GM19043 (cell line): ENCODE results near the gene TBX3.

Experiments used
- ATAC-seq: cut with Tn5 transposase; IDR thresholded peaks from one replicate; pipeline ENCODE4 v1.9.1; 2021; ENCODE audit warnings: low read depth; ENCODE audit not compliant: unreplicated experiment

TBX3 gene

DNA sequence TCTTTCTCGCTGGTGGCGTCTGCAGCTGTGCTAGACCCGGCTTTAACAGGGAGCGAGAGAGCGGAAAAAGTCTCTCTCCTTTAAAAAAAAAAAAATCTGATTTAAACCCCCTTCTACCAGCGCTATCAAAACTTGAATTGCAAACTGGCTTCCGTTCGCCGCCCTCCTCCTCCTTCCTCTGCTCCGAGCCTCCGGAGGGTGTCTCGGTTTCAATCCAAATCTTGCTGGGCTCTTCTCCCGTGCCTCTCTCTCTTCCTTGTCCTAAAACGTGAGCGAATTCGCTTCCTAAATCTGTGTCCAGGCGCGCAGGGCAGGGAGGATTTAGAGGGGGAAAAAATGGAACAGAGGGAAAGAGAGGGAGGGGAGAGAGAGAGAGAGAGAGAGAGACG, 272 bp downstream of the TBX3 start:
- ATAC-seq = no peak

DNA sequence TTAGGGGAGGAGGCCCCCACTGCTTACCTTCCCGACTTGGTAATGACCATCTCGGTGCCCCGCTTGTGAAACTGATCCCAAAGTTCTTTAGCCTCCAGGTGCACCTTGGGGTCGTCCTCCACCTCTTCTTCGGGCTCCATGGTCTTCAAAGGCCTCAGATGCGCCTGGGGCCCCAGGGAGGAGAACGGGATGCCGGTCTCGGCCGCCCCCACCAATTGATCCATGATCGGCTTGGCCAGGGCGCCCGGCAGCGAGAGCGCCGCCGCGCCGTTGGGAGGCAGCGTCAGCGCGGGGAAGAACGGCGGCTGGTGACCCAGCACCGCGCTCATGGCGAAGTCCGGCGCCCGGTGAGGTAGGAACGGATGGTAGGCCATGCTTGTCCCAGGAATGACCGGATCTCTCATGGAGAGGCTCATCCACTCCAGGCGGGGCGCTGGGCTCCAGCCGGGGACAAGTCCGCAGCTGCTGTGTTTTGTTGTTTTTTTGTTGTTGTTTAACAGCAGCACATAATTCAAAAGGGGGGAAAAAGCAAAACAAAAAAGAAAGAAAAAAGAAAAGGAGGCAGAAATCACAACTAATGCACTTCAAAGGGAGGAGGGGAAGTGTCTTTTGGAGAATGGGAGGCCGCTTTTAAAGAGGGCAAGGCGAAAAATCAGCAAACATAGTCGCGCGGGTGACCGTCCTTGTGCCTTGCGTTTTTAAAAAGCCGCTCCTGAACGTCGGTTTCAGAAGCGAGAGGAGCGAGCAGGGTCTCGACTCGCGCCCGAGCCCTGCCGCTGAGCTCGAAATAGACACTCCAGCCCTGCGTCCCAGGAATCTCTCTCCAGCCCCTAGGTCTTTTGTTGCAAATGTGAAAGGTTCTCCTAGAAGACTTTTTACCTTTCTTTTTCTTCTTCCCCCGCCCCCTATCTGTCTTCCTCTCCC, 928 bp downstream of the TBX3 start:
- ATAC-seq = no peak

DNA sequence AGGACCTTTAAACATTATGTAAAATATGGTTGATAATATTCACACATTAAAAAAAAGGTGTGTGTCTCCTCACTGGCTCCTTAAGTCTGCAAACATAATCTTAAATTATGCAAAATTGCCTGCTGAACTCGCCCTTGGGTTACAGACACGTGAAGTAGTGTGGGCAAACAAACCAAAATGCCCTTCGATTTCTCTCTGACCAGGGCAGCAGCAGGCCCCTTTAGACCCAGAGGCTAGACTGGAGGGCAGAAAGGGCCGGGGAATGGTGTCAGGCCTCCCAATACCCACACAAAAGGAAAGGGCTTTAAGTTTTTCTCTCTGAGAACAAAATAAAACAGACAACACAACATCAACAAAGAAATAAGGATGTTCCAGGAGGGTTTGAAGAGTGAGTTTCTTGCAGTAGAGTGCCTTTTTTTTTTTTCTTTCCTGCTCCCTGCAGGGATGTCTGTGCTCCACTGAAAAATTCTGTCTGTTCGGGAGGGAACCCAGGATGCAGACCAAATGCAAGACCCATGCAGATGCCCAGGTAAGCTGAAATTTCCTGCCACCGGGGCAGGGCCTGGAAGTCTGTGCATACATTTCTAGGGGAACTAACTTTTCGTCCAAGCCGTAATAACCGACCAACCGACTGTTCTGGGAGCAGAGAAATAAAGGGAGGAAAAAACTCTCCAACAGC, 1.7 kb downstream of the TBX3 start:
- ATAC-seq = no peak

DNA sequence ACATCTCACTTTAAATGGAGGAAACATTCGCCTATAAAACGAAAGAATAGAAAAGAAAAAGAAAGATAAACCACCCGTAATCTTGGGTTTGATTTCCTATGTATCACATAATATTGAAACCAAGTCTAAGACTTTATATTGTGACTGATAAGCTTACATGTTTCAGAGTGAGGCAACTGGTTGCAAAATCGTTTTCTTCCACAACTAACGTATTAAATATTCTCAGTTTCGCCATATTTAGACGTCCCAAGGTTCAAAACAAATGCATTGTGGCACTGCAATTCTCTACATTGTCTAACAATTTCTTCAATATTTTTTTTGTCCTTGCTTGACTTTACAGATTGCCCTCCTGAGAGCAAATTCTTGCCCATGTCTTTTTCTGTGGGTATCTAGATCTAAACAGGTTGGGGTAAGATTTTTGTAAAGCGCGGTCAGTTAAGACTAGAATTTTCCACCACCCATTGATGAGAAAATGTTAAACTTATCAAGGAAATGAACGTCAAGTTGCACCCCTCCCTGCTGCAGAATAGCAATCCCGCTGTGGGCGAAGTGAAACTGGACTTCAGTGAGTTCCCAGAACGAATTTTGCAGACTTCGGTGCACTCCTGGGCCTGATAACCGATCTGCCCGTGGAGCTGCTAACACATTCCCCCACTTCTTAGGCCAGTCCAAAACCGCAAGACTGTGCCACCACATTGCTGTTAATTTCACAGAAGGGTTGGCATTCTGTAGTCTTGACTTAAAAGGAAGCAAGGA, 2.7 kb downstream of the TBX3 start:
- no peak for ATAC-seq

DNA sequence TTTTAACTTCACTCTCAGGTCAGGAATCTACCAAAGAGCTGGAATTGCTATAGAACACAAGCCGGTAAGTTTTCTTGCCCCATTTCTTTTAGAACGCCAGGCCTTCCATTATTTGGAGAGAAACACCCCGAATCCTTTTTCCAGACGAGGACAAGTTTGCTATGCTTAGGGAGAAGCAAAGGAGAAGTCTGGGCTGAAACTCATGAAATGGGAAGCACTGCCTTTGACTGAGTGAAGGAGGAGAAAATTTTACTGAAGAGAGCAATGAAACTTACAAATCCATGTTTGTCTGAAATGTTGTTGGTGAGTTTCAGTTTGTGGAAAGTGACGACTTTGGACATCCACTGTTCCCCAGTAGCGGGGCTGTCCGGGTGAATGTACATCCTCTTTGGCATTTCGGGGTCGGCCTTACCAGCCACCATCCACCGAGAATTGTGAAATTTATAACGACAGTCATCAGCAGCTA, 3.3 kb downstream of the TBX3 start:
- ATAC-seq = no peak

DNA sequence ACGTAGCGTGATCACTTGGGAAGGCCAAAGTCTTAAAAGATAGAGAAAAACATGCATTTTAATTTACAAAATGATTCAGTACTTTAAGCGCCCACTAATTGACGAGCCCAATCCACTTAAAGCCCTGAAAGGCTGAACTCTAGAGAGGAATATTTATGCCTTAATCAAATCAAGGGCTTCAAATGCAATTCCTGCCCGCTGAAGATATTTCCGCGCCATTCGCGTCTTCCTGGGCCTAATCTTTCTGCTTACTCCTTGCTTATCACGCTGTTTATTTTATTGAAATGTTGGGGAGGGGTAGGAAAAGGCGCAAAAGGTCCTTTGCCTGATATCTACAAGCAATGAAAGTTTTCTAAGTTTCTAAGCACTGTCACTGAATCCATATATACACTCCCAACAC, 4.0 kb downstream of the TBX3 start:
- no peak for ATAC-seq

DNA sequence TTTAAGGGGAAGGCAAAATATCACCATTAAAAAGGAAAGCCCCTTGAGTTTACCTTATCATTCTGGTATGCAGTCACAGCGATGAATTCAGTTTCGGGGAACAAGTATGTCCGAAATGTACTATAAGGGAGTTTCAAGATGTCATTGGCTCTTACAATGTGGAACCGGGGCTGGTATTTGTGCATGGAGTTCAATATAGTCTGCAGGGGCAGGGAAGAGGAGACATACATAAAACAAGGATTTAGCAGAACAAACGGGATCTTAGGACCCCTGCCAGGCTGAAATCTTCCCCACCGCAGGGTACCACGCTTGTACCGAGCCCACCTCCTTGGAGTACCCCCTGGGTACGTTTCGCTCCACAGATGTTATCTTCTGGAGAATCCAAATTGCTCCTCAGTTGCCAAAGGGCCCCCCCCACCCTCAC, 4.5 kb downstream of the TBX3 start:
- no peak for ATAC-seq

DNA sequence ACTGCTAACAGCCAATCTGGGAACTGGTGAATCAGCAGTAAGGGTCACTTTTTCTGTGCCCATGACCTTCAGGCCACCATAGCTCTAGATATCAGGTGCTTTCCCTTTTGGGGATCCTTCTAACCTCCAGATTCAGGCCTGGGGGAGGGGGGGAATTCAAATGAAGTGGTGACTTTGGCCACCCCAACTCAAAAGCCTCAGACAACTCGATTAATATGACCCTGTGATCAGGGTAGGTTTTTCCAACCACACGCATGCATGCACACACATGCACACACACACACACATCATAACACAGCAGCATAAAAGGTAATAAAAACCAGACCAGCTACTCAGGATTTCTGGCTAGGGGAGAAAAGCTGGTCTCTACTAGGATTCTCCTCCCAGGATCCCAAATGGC, 5.3 kb downstream of the TBX3 start:
- ATAC-seq = no peak

DNA sequence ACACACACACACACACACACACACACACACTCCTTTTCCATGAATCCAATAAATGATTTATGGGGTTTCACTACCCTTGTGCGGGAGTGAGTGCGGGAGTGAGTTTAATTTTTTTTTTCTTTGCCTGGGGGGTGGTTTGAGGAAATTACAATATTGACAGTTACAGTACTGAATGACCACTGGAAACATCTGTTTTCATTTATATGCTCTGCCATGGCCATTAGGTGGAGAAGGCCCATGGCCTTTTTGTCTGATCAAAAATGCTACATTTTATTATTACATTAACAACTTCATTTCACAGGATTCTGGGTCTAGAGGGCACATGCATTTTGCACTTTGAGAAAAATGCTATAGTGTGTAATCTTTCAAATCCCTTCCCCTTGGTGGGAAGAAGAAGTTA, 5.9 kb downstream of the TBX3 start:
- ATAC-seq = no peak

DNA sequence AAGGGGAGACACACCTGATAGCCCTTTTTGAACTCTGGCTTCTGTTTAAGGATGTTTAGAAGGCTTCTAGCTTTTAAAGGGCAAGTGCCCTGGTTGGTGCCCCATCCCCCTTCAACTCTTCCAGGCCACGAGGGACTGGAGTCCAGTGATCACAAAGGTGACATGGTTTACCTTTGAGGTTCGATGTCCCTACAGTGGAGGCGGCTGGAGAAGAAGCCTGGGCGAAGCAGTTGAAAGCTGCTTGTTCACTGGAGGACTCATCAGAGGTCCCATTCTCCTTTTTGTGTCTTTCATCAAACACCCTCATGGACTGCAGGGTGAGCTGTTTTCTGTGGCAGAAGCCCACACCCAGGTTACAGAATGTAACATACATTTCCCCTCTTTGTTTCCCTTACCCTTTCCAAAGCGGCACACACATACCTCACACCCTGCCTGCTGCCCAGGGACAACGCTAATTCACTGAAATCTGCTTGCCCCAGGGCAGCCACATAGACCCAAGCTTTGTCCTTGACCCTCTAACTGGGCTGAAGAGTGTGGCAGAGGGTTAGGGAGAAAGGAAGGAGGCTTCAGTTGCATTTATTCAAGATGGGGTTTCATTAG, 7.7 kb downstream of the TBX3 start:
- no peak for ATAC-seq

DNA sequence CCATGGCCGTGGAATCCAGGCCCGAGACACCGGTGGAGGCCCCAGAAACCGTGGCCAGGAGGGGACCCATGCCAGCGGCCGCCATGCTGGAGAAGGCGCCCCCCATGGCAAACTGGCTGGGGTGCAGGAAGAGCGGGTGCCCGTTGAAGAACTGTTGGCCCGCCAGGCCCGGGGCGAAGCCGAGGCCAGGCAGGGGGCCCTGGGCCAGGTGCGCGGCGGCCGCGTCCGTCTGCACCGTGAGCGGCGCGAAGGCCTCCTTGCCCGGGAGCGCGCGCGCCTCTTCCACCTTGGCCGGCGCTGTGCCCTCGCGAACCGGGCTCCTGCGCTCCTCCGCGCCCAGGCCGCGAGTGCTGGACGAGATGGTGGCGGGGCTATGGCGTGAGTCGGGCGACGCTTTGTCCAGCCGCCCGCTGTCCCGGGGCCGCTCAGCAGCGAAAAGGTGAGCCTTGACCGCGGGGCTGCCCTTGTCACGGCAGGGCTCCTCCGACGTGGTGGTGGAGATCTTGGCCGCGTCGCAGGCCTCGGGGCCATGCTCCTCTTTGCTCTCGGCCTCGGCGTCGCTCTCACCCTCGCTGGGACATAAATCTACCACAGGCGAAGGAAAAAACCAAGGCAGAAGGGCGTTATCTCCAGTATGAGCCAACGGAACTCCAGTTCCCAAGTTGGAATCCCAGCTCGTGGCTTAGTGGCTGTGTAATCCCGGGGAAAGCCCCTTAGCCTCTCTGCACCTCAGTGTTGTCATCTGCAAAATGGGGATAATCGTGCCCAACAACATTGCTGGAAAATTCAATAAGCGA, 9.5 kb downstream of the TBX3 start:
- ATAC-seq = no peak

DNA sequence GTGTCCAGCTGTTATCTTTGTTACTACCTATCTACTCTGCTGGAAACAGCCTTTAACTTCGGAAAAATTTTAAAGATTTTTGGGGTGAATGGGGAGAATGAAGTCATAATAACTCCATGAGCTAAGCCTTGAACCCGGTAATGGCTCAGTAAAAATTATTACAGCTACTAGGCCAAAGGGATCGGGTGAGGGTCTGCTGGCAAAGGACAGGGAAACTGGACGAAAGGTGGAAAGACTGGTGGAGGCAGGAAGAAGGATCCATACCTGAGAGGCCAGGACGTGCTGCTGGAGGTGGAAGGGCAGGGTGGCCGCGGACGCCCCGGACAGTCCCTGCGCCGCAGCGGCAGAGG, 10.1 kb downstream of the TBX3 start:
- no peak for ATAC-seq

DNA sequence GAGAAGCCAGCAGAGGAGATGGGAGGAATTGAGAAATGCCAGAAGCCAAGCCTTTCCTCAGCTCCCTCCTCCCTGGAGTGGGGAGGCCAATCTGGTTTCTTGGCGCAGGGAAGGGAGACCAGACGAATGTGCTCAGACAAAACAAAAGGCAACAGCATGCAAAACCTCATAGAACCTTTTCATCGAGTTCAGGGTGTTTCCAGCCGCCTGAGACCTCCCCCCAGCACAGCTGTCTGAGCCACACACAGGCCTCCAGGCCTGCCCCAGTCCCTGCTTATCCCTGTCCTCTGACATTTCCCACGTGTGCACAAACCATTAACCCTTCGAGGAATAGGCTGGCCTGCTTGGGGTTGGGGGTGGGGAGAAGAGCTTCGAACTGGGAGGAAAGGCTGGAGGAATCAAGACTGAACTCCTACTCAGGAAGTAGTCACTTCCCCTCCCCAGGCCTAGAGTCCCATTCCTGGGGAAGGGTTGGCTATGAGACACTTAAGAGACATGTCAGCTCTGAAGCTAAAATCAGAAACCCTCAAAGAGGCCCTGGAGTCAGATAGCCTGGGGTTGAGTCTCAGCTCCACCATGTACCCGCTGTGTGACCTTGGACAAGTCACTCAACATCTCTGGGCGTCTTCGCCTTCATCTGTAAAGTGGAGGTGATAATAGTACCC, 10.7 kb downstream of the TBX3 start:
- ATAC-seq = no peak

DNA sequence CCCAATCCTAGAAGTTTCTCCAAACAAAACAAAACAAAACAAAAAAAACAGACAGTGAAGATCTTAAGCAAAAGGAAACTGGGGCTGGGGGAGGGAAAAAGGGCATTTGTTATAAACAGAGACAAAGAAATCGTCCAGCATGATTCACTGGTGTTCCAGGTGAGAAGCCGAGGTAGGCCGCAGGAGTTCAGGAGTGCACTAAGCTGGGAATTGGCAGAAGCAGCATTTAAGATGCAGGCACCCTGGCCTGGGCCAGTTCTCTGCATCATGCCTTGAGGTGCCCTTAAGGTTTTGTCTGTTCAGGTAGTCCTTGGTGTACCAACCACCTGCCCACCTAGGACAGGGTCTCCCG, 11.2 kb downstream of the TBX3 start:
- ATAC-seq = no peak

DNA sequence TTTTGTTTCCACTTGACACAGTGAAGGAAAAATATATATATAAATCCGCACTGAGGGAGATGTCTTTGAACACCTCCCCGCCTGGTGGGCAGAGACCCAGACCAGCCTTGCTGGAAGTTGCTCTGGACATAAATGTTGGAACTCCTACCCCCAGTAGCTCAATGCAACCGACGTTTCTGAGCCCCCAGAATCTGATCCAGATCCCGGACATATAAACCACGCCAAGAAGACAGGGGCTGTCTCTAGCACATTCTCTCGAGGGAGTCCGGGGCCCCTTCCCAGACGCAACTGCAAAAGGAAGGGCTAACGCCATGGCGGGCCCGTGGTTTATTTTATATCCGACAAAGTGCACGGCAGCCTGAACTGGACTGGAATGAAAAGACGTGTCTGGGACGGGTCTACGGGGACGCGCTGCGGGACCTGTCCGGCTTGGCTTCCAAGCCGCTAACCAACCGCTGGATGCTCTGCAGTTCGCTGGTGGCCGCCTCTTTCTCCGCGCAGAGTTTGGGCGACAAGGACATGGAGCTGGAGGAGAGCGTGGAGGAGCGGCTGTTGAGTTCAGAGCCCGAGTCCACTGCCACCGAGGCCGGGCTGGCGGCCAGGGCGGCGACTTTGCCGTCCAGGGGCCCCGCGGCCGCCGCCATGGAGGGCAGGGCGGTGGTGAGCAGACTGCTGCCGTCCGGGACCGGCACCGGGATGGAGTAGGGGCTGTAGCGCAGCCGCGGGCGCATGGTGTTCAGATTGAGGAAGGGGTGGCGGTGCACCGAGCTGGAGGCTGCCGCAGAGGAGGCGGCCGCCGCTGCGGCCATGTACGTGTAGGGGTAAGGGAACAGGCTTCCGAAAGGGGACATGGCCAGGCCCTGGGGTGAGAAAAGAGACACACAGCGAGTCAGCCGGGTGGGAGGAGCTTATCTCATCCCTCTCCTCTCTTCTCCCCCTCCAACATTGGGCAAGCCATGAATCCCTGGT, 12.2 kb downstream of the TBX3 start:
- no peak for ATAC-seq

DNA sequence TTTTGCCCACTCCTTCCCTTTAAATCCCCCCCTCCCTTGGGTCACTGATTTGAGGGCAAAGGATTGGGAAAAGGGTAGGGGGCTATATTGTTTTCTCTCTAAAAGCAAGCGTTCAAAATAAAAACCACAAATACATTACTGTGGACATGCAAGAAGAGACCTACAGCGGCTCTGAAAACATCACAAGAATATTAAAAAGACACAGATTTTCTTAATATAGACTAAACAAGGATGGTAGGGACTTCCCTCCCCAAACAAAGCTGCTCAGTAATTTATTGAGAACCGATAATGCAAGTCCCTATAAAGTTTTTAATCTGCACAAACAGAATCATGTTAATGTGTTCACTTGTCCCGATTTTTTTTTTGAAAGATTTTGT, 12.9 kb downstream of the TBX3 start:
- no peak for ATAC-seq

DNA sequence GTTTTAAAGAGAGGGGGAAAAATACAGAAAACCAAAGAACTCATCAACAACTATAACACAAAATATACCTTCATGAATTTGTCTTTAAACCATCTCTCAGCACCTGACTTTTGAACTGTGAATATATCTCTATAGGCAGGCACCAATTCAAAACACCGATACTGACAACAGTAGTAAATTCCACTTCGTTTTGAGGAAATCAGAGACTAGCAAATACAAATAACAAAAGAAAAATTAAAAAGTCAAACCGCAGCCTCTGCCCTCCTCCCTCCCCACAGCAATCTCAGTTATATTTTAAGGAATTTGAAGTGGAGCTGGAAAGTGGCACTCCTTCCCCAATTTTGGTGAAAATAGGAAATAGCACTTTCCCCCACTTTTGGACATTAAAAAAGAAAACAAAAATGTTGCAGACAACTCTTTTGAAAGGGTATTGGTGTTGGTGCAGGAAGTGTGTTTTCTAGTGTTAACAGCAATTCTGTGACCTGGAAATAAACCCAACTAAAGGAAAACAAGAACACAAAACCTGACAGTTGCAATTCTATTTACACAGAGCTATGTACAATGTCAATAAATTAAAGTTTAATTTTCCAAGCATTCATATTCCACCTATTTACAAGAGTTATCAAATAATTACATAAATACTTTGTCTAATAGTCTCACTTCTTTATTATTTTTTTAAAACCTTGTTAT, 13.5 kb downstream of the TBX3 start:
- ATAC-seq = no peak
